ENCODE data around the gene SYTL3.
"Not testable (repeated sequence)": the region's sequence is repeated elsewhere in the genome, so short reads cannot be mapped to it uniquely, and the experiment has no call there.

Gene SYTL3

DNA sequence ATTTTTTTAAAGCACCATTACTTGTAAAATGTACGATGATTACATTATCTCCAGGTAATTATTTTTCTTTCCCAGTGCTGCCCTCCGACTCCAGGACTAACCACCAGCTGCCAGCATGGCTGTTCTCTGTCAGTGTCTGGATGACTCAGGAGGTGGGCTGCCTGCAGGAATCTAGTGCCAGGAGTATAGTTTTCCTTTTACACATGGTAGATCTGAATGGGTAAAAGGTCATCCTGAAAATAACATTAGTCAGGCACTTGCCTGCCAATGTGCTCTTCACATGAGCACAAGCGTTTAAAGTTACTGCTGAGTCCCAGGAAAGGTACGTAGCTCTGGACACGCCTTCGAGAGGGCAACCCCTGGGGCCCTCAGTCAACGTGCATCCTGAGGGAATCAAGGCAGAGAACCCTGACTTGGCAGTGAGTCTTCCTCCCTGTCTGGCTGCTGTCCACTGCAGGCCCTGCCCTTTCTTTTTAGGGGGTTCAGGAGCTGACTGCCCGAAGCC is 7.7 kb upstream of the SYTL3 start:
- DNase-seq: peak; percentile 10 to 17

DNA sequence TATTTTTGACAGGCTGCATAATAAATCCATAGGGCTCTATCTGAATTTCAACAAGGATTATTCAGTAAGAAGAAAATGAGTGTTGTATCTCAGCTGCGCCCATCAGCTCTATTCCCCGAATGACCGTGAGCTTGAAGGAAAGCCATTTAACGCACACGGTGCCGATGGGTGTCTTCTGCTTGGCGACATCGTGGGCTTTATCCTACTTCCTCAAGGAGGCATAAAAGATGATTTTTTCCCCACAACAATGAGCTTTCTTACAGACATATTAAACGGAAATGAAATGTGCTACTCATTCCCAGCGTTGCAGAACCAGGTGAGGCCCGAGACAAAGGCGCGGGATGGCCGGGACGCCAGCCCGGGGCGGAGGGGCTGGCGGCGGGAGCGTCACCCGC is 6.0 kb upstream of the SYTL3 start:
- no peak for DNase-seq

DNA sequence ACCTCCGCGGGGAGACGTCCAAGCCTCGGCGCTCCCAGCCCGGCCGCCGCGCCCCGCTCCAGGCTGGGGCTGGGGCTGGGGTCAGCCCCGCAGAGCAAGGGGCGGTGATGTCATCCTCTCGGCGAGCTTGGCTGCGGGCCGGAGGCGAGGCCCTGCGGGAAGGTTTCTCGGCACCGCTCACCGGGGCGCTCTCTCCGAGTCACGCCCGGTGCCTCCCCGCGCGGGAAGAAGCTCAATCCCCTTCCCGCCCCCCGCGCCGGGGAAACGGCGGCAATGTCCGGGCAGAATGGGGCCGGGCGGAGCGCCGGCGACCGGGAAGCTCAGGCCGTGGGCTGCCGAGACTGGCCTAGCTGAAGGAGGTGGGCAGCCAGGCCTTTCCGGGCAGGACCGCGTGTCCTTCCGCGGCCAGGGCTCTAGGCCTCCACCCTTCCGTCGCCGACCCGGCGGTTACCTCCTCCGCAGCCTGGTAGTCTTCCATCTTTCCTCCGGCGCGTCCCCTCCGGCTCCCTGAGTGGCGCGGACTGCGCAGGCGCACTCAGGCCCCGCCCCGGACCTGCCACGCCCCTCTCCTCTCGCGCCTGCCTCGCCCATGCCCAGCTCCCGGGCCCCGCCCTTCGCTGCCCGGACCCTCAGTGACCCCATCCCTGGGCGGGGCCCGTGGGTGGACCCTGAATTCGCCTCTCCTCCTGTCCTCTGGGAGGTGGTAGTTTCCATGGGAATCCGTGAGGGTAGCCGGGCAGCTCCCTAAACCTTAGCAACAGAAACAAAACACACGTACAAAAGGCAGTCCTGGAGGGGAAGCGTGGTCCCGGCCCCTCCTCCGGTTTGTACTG is 5.4 kb upstream of the SYTL3 start, which contains the start of gene DYNLT1:
TSS of gene DYNLT1 (minus strand) at position 513 of the 833 bp plus-strand sequence. CDS start at position 478, 35 bp downstream.
- DNase-seq: peak; percentile 70 to 90

DNA sequence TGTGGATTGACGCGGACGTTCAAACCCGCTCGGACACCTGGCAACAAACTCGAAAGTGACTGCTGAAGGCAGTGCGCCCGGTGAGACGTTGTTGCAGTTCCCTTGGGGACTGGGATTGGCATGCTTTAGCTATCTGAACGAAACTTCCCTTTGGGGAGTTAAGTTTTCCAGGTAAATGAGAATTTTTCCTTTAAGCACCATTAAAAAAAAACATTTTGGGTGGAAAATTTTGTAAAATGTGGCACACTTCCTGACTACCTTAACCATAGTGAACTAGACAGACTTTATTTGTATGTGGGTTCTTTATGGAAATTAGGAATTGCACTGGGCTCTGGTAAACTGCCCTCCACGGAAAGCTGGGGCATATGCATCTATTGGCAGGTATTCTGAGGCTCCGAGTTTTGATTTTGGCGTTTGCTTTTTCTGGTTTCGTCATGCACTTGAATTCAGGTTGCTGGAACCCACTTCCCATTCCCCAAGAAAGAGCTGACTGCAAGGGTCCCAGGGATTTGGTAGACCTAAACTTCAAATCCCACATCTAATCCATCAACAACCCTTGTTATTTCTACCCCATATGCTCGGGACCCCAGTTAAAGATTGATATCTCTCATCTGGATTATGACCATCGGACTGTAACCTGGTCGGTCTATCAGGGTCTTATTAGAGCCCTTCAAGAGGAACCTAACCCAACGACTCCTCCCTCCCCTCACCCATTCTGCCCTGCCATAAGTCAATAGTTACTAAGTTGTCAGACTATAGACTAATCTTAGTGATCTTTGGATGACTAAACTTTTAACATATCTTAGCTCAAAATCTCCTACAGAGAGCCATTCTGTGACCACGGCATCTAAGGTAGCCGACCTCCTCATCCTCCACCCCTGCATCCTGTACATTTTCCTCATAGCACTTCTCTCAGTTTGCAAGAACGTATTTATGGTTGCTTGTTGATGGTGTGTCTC is 4.5 kb upstream of the SYTL3 start:
- no peak for DNase-seq

DNA sequence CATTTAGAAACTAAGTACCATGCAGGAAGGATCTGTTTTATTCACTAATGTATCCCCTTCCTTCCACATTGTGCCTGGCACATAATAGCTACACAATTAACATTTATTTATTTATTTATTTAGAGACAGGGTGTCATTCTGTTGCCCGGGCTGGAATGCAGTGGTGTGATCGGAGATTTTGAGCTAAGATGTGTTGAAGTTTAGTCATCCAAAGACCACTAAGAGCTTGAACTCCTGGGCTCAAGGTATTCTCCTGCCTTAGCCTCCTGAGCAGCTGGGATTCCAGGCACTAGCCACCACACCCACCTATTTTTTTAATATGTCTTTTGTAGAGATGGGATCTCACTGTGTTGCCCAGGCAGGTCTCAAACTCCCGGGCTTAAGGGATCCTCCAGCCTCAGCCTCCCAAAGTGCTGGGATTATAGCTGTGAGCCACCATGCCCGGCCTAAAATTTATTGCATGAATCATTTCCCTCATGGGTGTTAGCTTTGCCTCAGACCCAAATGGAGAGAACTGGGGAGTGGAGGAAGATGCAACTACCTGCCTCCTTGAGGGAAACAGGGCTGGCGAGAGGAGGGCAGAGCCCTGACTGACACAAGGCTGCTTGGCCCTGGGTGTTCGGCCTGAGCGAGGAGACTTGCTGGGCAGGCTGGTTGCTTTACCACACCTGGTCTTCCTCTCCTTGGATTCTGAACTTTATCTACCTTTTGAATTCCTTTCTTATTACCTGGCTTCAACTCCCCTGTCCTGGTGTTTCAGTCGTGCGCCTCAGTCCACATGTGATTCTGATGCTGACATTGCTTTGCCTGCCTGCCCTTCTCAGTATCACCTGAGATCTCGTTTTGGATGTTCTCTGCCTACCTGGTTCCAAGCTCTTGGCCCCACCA is 3.6 kb upstream of the SYTL3 start:
- DNase-seq: no peak

DNA sequence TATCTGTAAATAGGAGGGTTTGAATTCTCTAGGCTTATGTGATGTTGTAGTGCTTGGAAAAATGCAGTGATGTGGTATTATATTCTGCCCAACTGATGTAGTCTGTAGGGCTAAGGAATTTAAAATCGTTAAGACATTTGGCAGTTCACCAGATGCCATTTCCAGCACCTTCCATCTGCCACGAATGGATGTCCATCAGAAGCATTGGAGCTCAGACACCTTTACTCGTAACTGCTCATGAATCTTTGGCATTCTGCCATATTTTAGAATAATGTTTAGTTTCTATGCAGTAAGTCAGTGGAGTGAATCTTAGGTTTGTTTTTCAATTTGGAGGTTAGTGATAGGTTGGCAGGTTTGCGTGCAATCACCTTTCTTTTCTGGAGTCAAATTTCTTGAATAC is 2.4 kb upstream of the SYTL3 start:
- peak in 1 of 2 experiments; percentile 38 for DNase-seq

DNA sequence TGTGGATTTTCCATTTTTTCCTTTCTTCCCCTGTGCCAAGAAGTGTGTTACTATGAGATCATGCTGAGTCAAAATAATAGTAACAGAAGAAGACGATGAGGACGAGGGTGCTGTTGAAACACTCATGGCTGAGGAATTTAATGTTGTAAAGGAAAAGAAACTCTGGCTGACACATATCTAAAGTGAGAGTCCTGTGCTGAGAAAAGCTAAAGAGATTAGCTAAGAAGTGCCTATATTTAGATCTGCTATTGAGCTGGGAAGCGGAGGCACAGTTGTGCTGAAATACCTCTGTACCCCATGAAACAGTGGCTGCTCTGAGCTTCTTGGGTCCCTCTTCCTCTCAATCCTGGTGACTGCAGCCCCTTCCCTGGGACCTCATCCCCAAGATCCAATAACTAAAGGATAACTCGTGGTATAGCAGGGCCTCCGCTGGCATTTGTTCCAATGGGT is 1.1 kb upstream of the SYTL3 start:
- DNase-seq: no peak

DNA sequence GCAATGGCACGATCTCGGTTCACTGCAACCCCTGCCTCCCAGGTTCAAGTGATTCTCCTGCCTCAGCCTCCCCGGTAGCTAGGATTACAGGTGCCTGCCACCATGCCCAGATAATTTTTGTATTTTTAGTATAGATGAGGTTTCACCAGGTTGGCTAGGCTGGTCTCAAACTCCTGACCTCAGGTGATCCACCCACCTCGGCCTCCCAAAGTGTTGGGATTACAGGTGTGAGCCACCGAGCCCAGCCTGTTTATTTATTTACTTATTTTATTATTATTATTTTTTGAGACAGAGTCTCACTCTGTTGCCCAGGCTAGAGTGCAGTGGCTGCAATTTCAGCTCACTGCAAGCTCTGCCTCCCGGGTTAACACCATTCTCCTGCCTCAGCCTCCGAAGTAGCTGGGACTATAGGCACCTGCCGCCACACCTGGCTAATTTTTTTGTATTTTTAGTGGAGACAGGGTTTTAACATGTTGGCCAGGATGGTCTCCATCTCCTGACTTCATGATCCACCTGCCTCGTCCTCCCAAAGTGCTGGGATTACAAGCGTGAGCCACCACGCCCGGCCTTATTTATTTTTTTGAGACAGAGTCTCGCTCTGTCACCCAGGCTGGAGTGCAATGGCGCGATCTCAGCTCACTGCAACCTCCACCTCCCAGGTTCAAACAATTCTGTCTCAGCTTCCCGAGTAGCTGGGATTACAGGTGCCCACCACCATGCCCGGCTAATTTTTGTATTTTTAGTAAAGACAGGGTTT is 2.3 kb downstream of the SYTL3 start:
- DNase-seq: not testable (repeated sequence)

DNA sequence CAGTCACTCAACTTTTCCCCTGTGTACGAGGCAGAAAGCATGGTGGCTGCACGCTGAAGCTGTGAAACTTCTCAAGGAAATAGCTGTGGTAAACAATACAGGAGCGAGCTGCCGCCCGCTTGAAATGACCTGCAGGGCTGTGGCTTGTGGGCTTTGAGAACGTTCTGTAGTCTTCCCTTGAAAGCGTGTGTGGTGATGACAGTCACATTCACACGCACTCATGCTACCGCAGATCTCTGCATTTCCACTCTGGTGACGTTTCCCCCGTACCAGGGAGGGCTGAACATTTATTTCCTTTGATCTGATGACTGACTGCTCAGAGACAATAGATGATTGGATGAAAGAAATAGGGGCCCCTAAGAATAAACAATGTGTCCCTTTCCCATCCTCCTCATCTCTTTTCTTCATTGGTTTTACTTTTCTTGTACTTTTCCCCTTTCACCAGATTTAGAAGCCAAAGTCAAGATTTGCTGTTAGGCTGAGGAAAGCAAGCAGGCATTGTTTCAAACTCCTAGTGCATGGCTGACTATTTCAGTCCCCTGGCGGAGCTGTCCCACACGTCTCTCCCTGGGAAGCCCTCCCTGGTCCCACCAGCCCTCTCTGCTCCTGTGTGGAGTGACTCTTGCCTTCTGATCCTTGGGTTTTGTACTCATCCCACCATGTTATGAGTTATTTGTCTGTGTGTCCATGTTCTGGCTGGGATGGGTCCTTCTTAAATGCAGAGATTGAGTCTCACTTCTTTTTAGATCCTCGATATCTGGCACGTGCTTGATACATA is 3.9 kb downstream of the SYTL3 start:
- DNase-seq: no peak

DNA sequence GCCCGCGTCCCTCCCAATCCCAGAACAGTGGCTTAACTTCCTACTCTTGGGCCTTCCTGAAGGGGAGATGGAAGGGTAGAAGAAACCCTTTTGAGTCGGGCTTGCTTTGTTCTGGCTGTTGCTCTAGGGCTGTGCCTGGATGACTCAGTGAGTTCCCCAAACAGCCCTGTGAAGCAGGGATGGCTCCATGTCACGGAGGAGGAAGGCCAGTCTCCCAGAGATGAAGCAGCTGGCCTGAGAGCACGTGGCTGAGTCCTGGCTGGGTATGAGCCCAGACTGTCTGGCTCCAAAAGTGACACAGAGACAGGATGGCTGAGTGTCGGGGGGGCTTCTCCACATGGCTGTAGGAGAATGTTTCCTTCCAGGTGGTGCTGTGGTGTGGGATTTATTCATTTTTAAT is 4.6 kb downstream of the SYTL3 start:
- peak in 1 of 2 experiments; percentile 64 for DNase-seq

DNA sequence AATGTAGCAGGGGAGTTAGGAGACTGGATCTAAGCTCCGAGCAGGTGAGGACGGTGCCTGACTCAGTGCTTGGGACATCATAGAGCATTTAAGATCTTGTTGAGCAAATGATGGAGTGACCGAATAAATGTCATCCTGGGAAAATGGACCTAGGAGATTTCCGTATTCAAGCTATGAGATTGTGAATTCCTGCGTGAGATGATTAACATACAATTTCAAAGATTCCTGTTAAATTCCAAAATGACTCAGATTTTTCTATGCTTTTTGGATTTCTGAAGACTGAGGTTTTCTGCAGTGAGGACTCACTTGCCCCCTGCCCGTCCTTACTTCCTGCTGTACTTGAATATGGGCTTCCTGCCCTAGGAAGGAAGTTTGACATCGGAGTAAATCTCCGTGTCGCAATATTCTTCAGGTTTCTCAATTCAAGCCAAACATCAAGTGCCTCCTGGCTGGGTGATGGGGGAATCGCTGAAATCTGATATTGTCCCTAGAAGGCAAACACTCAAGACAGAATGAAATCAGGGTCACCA is 5.2 kb downstream of the SYTL3 start:
- DNase-seq: no peak

DNA sequence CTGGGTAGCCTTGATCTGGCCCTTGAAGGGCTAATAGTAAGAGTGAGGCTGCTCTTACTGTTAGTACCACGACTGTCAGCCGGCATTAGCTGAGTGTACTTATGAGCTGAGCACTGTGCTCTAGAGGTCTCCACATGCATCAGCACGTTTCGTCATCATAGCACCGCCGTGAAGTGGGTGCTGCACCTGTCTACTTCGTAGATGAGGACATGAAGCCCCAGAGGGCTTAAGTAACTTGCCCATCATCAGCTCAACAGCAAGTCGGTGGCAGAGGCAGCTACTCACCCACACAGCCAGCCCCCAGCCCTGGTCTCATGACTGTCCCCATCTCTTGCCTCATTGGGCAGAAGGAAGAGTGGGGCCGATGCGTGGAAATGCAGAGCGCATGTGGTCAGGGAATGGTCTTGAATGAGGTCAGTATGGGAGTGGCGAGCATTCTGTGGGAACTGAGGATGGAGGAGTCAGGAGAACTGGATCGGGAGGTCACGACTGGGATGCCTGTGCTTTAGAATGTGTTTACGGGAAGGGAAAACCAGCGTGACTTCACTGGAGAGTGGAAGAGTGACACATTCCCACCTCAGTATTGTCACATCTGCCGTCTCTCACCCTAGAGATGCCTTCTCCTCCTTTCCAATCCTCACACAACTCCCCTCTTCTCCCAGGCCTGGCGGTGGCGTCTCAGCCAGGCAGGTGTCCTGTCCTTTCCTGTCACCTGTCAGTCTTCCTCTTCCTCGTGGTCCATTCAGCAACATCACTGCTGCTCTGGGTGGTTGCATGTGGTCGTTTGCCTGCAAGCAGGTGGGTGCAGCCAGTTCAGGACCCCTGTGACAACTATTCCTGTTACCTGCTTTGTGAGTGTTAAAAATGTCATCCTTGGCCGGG is 6.0 kb downstream of the SYTL3 start:
- no peak for DNase-seq

DNA sequence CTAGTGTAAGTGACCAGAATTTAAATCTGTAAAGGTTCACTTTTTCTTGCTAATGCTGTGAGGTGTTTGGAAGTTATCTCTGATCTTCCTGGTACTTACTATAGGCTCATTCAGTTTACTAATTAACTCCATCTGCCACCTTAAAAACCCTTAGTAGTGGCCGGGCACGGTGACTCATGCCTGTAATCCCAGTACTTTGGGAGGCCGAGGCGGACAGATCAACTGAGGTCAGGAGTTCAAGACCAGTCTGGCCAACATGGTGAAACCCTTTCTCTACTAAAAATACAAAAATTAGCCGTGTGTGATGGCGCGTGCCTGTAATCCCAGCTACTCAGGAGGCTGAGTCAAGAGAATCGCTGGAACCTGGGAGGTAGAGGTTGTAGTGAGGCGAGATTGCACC is 7.1 kb downstream of the SYTL3 start:
- DNase-seq: not testable (repeated sequence)

DNA sequence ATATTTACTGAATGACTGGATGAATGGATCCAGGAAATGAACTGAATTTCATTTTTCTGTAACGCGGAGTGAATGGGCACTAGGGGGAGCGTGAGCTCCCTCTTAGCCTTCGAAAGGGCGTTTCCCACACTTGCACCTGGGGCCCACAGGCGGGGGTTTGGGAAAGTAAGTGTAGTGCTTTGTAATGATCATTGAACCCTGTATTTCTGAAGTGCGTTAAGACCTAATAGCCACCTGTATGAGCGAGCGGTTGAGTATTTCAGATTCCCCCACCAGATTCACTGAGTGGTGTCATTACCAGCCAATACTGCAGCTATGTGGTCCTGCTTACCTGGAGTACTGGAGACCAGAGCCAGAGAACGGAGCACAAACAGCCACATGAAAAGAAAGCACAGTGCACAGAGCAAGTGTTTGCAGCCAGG is 10.5 kb downstream of the SYTL3 start:
- DNase-seq: no peak

DNA sequence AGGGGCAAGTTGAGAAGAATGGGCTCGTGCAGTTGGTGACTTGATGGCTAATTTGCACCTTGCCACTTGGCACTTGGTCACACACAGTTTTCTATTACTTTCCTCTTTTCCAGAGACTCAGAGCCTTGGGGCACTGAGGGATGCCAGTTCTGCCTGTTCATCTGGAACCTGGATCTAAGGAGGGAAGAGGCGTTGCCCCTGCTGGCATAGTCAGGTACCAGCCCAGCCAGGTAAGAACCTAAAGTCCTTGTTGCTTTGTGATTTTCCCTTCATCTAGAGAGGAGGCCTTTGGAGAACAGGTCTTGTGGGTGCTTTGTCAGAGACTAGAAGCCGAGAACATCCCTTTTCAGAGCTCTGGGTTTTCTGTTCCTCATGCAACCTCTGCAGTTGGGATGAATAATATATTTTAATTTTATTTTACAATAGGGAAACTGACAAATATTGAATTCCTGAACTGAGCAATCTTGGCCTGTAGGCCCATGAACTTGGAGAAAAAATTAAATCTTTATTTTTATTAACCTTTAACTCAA is 11.4 kb downstream of the SYTL3 start:
- no peak for DNase-seq

DNA sequence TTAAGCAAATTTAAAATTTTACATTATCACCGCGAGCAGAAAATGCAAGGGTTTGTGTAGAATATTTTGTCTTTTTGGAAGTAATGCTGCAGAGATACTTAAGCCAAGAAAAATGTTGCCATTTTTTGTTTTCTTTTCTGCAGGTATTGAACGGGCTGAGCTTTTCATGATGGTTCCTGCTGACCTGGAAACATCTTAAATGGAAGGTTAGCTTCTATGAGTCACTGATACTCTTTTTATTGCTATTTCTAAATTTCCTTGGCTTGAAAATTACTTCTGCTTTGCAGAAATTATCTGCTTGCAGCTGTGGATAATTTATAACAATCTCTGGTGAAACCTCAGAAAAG is 12.7 kb downstream of the SYTL3 start:
- DNase-seq: no peak

DNA sequence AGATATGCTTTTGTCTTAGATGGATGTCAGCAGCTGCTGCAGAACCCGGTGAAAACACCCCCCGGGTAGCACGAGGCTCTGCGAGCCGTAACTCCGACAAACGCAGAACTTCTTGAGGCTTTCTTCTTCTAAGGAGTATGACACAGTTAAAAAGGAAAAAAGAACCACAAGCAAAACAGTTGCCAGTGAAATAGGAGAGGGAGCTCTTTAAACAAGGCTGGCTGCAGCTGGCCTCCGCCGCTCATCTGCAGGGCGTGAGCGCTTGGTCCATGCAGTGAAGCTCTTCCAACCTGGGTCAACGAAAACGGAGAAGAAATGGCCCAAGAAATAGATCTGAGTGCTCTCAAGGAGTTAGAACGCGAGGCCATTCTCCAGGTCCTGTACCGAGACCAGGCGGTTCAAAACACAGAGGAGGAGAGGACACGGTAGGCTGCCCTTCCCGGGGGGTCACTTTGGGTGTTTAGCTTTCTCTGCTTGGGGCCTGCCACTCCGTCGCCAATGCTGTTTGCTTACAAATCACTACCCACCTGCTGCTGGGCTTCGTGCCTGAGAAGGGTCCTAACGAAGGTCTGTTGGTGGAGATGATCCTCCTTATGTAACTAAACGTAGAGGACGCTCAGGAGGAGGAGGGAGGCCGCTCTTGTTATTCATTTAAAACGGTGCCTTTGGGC is 13.2 kb downstream of the SYTL3 start:
- peak in 1 of 2 experiments; percentile 14 for DNase-seq

DNA sequence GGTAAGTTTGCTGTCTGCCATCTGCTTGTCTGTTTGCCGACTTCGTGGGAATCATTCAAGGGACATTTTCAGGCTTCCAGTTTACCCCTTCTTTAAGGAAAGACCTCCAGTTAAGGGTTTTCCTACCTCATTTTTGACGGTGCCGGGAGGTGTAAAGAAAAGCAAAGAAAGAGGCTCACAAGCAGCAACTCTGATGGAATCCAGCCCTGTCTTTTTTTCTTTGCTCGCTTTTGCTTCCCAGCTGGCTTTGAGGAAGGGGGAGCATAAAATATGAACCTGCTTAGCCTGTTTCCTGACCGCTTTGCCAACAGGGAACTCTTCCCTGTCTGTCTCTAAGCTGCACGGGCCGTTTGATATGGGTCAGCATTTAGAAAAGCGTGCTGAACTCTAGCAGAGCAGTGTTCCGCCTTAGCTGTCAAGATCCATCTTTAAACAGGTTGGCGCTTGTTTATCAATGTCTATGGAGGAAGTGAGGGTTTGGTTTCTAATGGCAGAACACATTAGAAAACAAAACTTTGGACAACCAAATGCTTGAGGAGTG is 13.8 kb downstream of the SYTL3 start:
- DNase-seq: no peak

Data from NCI-H446 (cell line).